ENCODE data around the gene TRIM32. TPM values are rescaled to one million over a fixed set of nuclear protein-coding genes. Genes with fewer than 3 reads are reported as not detected.

TRIM32 gene
- total and polyA plus RNA-seq, 4 donors = 3.3 to 25.5 (median 13.1) TPM

GRCh38 chr9:116653348-116654058, 33.6 kb upstream of the TRIM32 start:
- 90 to 93% methylated on average over 7 of the region's 7 CpGs for WGBS, 2 donors
- no peaks in the 10 kb centered on the region for H3K27me3 ChIP-seq (ENCODE audit: control insufficient read depth in 1 of 2, insufficient read depth in 2 of 2, low read length in 1 of 2)
- no peaks in the 10 kb centered on the region for H3K4me1 ChIP-seq (ENCODE audit: control insufficient read depth in 1 of 2, insufficient read depth in 2 of 2, low read length in 2 of 2)
- H3K36me3 ChIP-seq (ENCODE audit: control insufficient read depth in 1 of 2, insufficient read depth in 2 of 2, low read length in 1 of 2) = peaks cover 0 to 3% of the 10 kb centered on the region in 2 donors
- H3K27ac ChIP-seq (ENCODE audit: low read depth in 1 of 2, low read length in 2 of 2) = no peak overlapping the region
- no peak overlapping the region for H3K4me3 ChIP-seq (ENCODE audit: low read length in 2 of 2)
- DNase-seq = no peak
- ATAC-seq (ENCODE audit: low FRiP score) = peak; percentile 8
- H3K9me3 ChIP-seq (ENCODE audit: control insufficient read depth, low read length) = no peaks in the 10 kb centered on the region
- intact Hi-C loops (cut with DNase I) = loop anchor here in 1 of 2 donors (10.0 kb wide), 1 partner anchor 1059 kb away; no protein-coding TSS in a partner anchor

- no peaks in the 10 kb centered on the region for H3K4me1 ChIP-seq (ENCODE audit: control insufficient read depth in 1 of 2, insufficient read depth in 2 of 2, low read length in 2 of 2)
- no peaks in the 10 kb centered on the region for H3K27me3 ChIP-seq (ENCODE audit: control insufficient read depth in 1 of 2, insufficient read depth in 2 of 2, low read length in 1 of 2)
- no peak overlapping the region for H3K4me3 ChIP-seq (ENCODE audit: low read length in 2 of 2)
- peaks cover 0 to 3% of the 10 kb centered on the region in 2 donors for H3K36me3 ChIP-seq (ENCODE audit: control insufficient read depth in 1 of 2, insufficient read depth in 2 of 2, low read length in 1 of 2)
- H3K27ac ChIP-seq (ENCODE audit: low read depth in 1 of 2, low read length in 2 of 2) = no peak overlapping the region
- ATAC-seq (ENCODE audit: low FRiP score) (no peak), DNase-seq (no peak)
- intact Hi-C loops (cut with DNase I) = loop anchor here in 1 of 2 donors (10.0 kb wide), 1 partner anchor 1059 kb away; no protein-coding TSS in a partner anchor
- H3K9me3 ChIP-seq (ENCODE audit: control insufficient read depth, low read length) = no peaks in the 10 kb centered on the region
- WGBS, 2 donors = 74 to 75% methylated on average over 3 of the region's 3 CpGs
Observed at GRCh38 chr9:116654059-116654355, 33.1 kb upstream of the TRIM32 start.

DNA sequence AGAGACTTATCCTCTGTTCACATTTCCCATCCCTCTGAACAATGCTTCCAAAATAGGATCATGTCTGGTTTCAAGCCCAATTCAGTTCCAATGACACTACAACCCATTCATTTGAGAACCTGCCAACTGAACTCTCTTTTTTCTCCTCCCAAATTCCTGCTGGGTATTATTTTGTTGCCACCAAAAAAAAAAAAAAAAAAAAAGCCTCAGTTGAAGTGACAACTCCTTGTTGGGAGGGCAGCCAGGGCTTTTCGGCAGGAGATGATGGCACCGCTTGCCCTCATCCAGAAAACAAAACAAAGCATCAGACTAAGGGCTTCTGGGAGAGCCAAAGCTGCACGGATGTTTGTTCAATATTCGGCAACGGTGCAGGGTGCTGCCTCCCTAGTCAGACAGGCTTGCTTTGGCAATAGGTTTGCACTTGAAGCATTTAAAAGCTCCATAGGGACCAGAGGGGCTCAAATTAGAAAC, 30.6 kb upstream of the TRIM32 start:
- Histone ChIP-seq H3K36me3 (ENCODE audit: control insufficient read depth in 1 of 2, insufficient read depth in 2 of 2, low read length in 1 of 2) (peaks cover 0 to under 1% of the 10 kb centered on the region in 2 donors), H3K9me3 (ENCODE audit: control insufficient read depth, low read length) (no peaks in the 10 kb centered on the region), H3K4me3 (ENCODE audit: low read length in 2 of 2) (no peak overlapping the region), H3K27ac (ENCODE audit: low read depth in 1 of 2, low read length in 2 of 2) (no peak overlapping the region), H3K4me1 (ENCODE audit: control insufficient read depth in 1 of 2, insufficient read depth in 2 of 2, low read length in 2 of 2) (no peaks in the 10 kb centered on the region), H3K27me3 (ENCODE audit: control insufficient read depth in 1 of 2, insufficient read depth in 2 of 2, low read length in 1 of 2) (no peaks in the 10 kb centered on the region)
- WGBS, 2 donors = 1 to 7% methylated on average over 5 of the region's 5 CpGs
- ATAC-seq (ENCODE audit: low FRiP score) = peak; percentile 4
- intact Hi-C loops (cut with DNase I) = loop anchor here in 1 of 2 donors (10.0 kb wide), 1 partner anchor 1062 kb away; no protein-coding TSS in a partner anchor
- DNase-seq = no peak

DNA sequence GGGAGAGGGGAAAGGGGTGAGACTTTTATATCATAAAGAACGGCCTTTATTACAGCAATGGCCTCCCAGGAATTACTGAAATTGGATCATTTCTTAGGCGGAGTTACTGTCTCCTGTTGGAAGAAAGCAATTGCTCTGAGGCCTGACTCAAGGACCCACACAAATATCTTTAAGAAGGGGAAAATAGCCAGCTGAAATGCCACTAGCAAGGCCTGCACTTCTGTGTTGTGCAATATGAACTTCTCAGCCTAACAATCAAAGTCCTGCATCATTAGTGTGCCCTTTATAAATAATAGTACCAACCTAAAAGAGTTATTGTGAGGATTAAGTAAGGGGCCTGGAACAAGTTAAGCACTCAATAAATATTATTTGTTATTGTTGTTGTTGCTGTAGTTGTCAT, 30.1 kb upstream of the TRIM32 start:
- Histone ChIP-seq H3K36me3 (ENCODE audit: control insufficient read depth in 1 of 2, insufficient read depth in 2 of 2, low read length in 1 of 2) (no peaks in the 10 kb centered on the region), H3K27ac (ENCODE audit: low read depth in 1 of 2, low read length in 2 of 2) (no peak overlapping the region), H3K27me3 (ENCODE audit: control insufficient read depth in 1 of 2, insufficient read depth in 2 of 2, low read length in 1 of 2) (no peaks in the 10 kb centered on the region), H3K4me1 (ENCODE audit: control insufficient read depth in 1 of 2, insufficient read depth in 2 of 2, low read length in 2 of 2) (no peaks in the 10 kb centered on the region), H3K9me3 (ENCODE audit: control insufficient read depth, low read length) (no peaks in the 10 kb centered on the region), H3K4me3 (ENCODE audit: low read length in 2 of 2) (no peak overlapping the region)
- DNase-seq (no peak), ATAC-seq (ENCODE audit: low FRiP score) (no peak)
- 27 to 38% methylated on average over 2 of the region's 2 CpGs for WGBS, 2 donors
- intact Hi-C loops (cut with DNase I) = loop anchor here in 1 of 2 donors (10.0 kb wide), 1 partner anchor 1062 kb away; no protein-coding TSS in a partner anchor

DNA sequence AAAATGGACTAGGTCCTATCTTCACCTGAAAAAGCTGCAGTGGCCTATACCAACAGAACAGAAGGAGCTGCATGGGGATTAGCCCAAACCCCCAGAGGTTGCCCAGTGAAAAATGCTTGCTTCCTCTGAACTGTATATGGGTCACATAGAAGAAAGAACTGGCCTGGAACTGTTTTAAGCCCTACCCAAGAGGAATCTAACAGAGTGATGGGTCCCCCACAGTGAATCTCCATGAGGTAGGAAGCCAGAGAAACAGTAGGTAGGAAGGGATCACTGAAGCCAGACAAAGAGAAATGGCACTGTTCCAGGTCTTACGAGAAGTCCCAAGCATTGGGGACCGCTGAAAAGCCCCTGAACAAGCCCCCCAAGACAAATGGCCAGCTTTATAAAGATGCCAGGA, 28.8 kb upstream of the TRIM32 start:
- no peak overlapping the region for H3K27ac ChIP-seq (ENCODE audit: low read depth in 1 of 2, low read length in 2 of 2)
- H3K27me3 ChIP-seq (ENCODE audit: control insufficient read depth in 1 of 2, insufficient read depth in 2 of 2, low read length in 1 of 2) = no peaks in the 10 kb centered on the region
- no peaks in the 10 kb centered on the region for H3K4me1 ChIP-seq (ENCODE audit: control insufficient read depth in 1 of 2, insufficient read depth in 2 of 2, low read length in 2 of 2)
- H3K36me3 ChIP-seq (ENCODE audit: control insufficient read depth in 1 of 2, insufficient read depth in 2 of 2, low read length in 1 of 2) = no peaks in the 10 kb centered on the region
- 95 to 100% methylated on average over 2 of the region's 2 CpGs for WGBS, 2 donors
- ATAC-seq (ENCODE audit: low FRiP score) (no peak), DNase-seq (no peak)
- H3K4me3 ChIP-seq (ENCODE audit: low read length in 2 of 2) = no peak overlapping the region
- H3K9me3 ChIP-seq (ENCODE audit: control insufficient read depth, low read length) = no peaks in the 10 kb centered on the region
- intact Hi-C loops (cut with DNase I) = loop anchor here in 1 of 2 donors (10.0 kb wide), 1 partner anchor 1063 kb away; no protein-coding TSS in a partner anchor

- Histone ChIP-seq H3K4me1 (ENCODE audit: control insufficient read depth in 1 of 2, insufficient read depth in 2 of 2, low read length in 2 of 2) (no peaks in the 10 kb centered on the region), H3K27ac (ENCODE audit: low read depth in 1 of 2, low read length in 2 of 2) (no peak overlapping the region), H3K36me3 (ENCODE audit: control insufficient read depth in 1 of 2, insufficient read depth in 2 of 2, low read length in 1 of 2) (no peaks in the 10 kb centered on the region), H3K27me3 (ENCODE audit: control insufficient read depth in 1 of 2, insufficient read depth in 2 of 2, low read length in 1 of 2) (no peaks in the 10 kb centered on the region), H3K4me3 (ENCODE audit: low read length in 2 of 2) (no peak overlapping the region), H3K9me3 (ENCODE audit: control insufficient read depth, low read length) (no peaks in the 10 kb centered on the region)
- no peak for DNase-seq
- intact Hi-C loops (cut with DNase I) = loop anchor here (5.0 to 10.0 kb wide), 2 partner anchors 506 to 1069 kb away; partner anchors contain the start of gene PAPPA (in 1 of the 2)
- WGBS, 2 donors = 54 to 60% methylated on average over 7 of the region's 7 CpGs
- peak; percentile 83 for ATAC-seq (ENCODE audit: low FRiP score)
Observed at GRCh38 chr9:116661037-116661954, 25.8 kb upstream of the TRIM32 start.

GRCh38 chr9:116662646-116663310, 24.3 kb upstream of the TRIM32 start:
- Histone ChIP-seq H3K4me3 (ENCODE audit: low read length in 2 of 2) (no peak overlapping the region), H3K27ac (ENCODE audit: low read depth in 1 of 2, low read length in 2 of 2) (no peak overlapping the region)

DNA sequence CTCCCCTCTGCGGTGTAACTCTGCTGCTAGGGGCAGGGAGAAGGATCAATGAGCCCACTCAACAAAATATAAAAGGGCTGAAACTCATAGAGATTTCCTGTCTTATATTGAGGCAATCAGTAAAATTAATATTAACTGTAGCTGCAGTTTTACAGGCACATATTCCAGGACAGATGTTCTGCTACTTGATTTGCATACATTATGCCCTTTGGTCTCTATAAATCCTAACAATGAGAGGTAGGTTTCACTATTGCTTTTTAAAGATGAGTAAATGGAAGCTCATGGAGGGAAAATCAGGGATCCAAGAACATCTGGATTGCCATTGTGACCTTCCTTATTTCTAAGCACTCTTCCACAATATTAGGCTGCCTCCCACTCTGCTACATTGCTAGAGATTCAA, 23.5 kb upstream of the TRIM32 start:
- Histone ChIP-seq H3K27me3 (ENCODE audit: control insufficient read depth in 1 of 2, insufficient read depth in 2 of 2, low read length in 1 of 2) (no peaks in the 10 kb centered on the region), H3K27ac (ENCODE audit: low read depth in 1 of 2, low read length in 2 of 2) (no peak overlapping the region), H3K9me3 (ENCODE audit: control insufficient read depth, low read length) (no peaks in the 10 kb centered on the region), H3K4me1 (ENCODE audit: control insufficient read depth in 1 of 2, insufficient read depth in 2 of 2, low read length in 2 of 2) (no peaks in the 10 kb centered on the region), H3K36me3 (ENCODE audit: control insufficient read depth in 1 of 2, insufficient read depth in 2 of 2, low read length in 1 of 2) (no peaks in the 10 kb centered on the region), H3K4me3 (ENCODE audit: low read length in 2 of 2) (no peak overlapping the region)
- ATAC-seq (ENCODE audit: low FRiP score) (no peak), DNase-seq (no peak)
- intact Hi-C loops (cut with DNase I) = loop anchor here (5.0 to 10.0 kb wide), 2 partner anchors 509 to 1071 kb away; partner anchors contain the start of gene PAPPA (in 1 of the 2)
- 99 to 100% methylated on average over 1 of the region's 1 CpG for WGBS, 2 donors

More at GRCh38 chr9:116662646-116663310, 24.3 kb upstream of the TRIM32 start:
- Histone ChIP-seq H3K4me1 (ENCODE audit: control insufficient read depth in 1 of 2, insufficient read depth in 2 of 2, low read length in 2 of 2) (no peaks in the 10 kb centered on the region), H3K9me3 (ENCODE audit: control insufficient read depth, low read length) (no peaks in the 10 kb centered on the region), H3K27me3 (ENCODE audit: control insufficient read depth in 1 of 2, insufficient read depth in 2 of 2, low read length in 1 of 2) (no peaks in the 10 kb centered on the region), H3K36me3 (ENCODE audit: control insufficient read depth in 1 of 2, insufficient read depth in 2 of 2, low read length in 1 of 2) (no peaks in the 10 kb centered on the region)
- WGBS, 2 donors = 49 to 58% methylated on average over 6 of the region's 6 CpGs
- peak; percentile 67 for ATAC-seq (ENCODE audit: low FRiP score)
- DNase-seq = no peak
- intact Hi-C loops (cut with DNase I) = loop anchor here (5.0 to 10.0 kb wide), 2 partner anchors 508 to 1070 kb away; partner anchors contain the start of gene PAPPA (in 1 of the 2)

Measured in aorta (tissue), 5 donors.